Tongue (tissue), 1 donor: ENCODE data around the gene UBA1. TPM values are rescaled to one million over a fixed set of nuclear protein-coding genes. Genes with fewer than 3 reads are reported as not detected.

Experiments
- total RNA-seq: library from RNA; depleted of rRNA; stranded (reverse); fragments of >200 nt; gene quantifications from one replicate; pipeline ENCODE4 v1.2.3, GENCODE V29; 2014

Gene UBA1
- total RNA-seq, 1 donor from 2014 or later: 127 TPM

Other genes with a start within 250 kb of the UBA1 start
- gene RGN, start 115.4 kb upstream of the UBA1 start, total RNA-seq: 5.8 TPM
- 82.8 TPM for gene NDUFB11, start 49.1 kb upstream of the UBA1 start, total RNA-seq
- 27.8 TPM for gene RBM10, start 48.6 kb upstream of the UBA1 start, total RNA-seq
- 116 TPM for gene CDK16, start 24.9 kb downstream of the UBA1 start, total RNA-seq
- 88.0 TPM for gene USP11, start 39.2 kb downstream of the UBA1 start, total RNA-seq
- 0.92 TPM for gene ZNF157, start 176.7 kb downstream of the UBA1 start, total RNA-seq